GM19452 (cell line): ENCODE data around the gene WNT11.
"Not testable (repeated sequence)": the region's sequence is repeated elsewhere in the genome, so short reads cannot be mapped to it uniquely, and the experiment has no call there.

ENCODE experiments used
- ATAC-seq: cut with Tn5 transposase; IDR thresholded peaks from one replicate; pipeline ENCODE4 v1.9.1; 2021; ENCODE audit not compliant: unreplicated experiment

WNT11 gene

GRCh38 chr11:76203131-76203925 lies 3.0 kb downstream of the WNT11 start:
- ATAC-seq = no peak

DNA sequence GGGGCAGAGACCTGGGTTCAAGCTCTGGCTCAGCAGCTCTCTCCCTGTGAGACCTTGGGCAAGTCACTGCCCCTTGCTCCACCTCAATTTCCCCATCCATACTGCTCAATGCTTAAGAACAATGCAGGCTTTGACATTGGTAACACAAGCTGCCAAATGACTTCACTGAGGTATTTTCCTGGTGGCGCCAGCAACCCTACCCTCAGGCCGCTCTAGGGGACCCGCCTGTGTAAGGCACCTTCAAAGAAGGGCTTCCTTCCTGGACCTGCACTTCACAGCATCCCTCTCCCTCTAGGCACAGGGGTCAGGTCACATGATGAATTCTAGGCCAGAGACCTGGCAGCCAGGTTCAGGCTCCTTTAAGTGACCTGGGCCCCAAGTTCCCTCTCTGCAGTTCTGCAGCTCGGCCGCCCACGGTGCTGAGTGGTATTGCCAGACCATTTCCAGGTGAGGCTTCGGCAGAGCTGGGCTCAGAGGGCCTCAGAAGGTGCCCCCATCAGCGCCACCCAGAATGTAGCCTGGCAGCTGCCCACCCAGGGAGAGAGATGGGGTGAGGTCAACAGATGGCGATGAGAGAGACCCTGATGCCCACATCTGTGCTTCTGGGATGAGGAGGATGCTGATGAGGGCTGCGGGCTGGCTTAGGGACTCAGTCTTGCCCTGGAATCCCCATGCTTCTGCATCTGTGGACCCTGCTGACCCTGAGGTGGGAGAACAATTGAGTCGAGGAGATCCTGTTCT lies 4.5 kb downstream of the WNT11 start:
- no peak for ATAC-seq

GRCh38 chr11:76201056-76201455 lies 5.2 kb downstream of the WNT11 start:
- no peak for ATAC-seq

DNA sequence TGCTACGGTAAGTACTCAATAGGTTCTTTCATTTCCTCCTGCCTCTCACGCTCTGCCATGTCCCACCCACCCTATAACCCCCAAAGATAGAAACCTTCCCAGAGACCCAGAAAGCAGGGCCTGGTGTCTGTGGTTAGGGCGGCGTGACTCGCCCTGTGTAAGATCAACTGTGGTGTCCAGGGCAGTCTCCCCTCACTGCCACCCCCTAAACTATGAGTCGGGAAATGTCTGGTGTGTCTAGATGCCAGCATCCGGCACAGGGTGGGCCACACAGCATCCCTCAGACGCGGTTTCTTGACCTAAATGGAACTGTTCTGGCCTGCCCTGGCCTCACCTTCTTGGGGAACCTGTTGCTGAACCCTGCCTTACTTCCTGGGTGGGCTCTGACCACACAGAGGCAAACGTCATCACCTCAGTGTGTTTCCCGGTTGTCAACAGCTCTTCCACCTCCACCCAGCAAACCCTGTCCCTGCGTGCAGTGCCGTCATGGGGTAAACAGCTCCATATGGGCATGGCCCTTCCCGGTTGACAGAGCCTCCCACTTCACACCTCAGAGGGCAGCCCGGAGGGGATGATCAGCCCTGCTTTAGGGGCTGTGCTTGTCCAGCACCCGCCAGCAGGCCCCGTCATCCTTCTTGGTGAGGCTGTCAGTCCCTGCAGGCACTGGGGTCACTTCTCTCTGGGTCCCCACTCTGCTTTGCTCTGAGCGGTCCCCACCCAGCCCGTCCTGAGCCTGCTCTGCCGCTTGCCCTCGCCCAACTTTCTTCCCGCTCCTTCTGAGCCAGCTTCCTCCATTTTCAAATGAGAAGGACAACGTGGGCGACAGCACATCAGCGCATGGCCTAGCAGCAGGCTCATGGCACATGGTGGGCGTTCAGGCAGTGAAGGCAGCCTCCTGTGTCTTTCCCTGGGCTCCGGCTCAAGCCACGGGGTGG lies 6.0 kb downstream of the WNT11 start:
- no peak for ATAC-seq

DNA sequence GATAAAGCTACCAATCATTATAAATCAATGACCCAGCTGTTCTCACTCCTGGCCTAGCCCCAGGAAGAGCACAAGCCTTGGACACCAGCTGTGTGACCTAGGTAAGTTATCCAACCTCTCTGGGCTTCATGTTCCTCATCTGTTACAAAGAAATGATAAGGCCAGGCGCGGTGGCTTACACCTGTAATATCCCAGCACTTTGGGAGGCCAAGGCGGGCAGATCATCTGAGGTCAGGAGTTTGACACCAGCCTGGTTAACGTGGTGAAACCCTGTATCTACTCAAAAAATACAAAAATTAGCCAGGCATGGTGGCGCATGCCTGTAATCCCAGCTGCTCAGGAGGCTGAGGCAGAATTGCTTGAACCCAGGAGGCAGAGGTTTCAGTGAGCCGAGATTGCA lies 7.6 kb downstream of the WNT11 start:
- ATAC-seq = not testable (repeated sequence)

GRCh38 chr11:76197941-76198640 lies 8.2 kb downstream of the WNT11 start:
- no peak for ATAC-seq

- ATAC-seq = no peak
Measured at GRCh38 chr11:76197332-76197731, 9.0 kb downstream of the WNT11 start.

GRCh38 chr11:76196849-76197248 lies 9.5 kb downstream of the WNT11 start:
- ATAC-seq = no peak

GRCh38 chr11:76194872-76195668 lies 11.2 kb downstream of the WNT11 start:
- no peak for ATAC-seq

GRCh38 chr11:76193219-76193618 lies 13.1 kb downstream of the WNT11 start:
- ATAC-seq = no peak

GRCh38 chr11:76190376-76190775 lies 15.9 kb downstream of the WNT11 start:
- ATAC-seq = no peak

DNA sequence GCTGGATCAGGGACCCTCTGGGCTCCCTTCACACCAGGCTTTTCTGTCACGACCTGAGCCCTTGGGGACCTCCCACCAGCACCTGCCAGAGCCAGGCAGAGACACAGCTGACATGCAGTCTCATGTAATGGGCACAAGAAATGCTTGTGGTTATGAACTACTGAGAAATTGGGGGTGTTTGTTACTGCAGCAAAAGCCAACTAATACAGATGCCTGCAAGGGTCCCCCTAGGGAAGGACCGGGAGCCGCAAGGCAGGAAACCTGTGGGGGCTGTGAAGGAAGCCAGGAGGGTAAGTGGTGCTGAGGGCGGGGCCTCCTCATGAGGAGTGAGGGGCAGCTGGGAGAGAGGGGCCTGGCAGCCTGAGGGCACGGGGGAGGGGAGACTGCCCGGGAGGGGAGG lies 16.6 kb downstream of the WNT11 start:
- no peak for ATAC-seq

- no peak for ATAC-seq
Measured at GRCh38 chr11:76188873-76189272, 17.4 kb downstream of the WNT11 start.

DNA sequence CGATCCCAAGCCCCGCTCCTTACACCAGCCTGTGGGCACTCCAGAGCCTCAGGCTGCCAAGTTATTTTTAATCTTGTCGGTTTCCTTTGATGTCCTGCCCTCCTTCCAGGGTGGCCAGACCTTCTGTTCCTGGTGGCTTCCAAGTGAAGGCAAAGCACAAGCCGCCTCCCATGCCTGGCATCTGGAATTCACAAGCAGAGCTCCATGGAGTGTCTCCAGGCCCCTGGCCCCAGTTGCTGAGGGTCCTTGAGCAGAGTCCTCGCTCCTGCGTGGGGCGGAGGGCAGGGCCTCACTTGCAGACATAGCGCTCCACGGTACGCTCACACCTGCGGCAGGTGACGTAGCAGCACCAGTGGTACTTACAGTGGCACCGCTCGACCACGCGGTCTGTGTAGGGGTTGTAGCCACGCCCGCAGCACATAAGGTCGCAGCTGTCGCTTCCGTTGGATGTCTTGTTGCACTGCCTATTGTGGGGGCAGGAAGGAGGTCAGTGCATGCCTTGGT lies 19.5 kb downstream of the WNT11 start:
- ATAC-seq = no peak

DNA sequence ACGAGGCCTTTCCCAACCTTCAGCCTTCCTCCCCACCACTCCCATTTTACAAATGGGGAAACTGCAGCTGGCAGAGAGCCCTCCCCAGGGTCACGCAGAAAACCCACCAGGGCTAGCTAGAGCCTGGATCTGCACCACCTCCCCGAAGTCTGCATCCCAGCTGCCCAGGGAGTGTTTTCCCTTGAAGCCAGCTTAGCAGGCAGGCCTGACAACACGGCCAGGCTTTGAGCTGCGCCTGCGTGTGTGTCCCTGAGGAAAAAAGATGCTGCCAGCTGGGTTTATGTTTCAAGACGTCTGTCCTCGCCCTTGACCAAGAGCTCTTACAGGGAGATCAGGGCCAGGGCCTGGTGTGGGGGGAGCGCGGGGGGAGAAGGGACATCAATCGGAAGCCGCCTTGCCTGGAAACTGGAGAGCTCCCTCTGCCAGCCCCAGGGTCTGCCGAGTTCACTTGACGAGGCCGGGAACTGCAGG lies 20.3 kb downstream of the WNT11 start:
- no peak for ATAC-seq

DNA sequence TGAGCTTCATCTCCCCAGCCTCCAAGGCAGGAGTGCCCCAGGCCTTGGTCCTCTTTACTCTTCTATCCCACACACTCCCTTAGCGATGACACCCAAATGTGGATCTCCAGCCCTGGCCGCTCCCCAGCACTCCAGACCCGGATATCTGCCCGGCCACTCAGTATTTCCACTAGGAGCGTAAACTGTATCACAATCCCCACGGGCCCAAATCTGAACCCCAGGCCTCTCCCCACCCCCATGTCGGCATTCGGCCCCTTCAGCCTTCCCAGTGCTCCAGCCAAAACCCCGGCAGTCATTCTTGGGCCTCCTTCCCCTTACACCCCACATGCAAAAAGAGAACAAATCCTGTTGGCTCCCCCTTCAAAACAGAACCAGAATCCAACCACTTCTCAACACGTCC lies 20.8 kb downstream of the WNT11 start:
- no peak for ATAC-seq

GRCh38 chr11:76184551-76184993 lies 21.7 kb downstream of the WNT11 start:
- no peak for ATAC-seq

DNA sequence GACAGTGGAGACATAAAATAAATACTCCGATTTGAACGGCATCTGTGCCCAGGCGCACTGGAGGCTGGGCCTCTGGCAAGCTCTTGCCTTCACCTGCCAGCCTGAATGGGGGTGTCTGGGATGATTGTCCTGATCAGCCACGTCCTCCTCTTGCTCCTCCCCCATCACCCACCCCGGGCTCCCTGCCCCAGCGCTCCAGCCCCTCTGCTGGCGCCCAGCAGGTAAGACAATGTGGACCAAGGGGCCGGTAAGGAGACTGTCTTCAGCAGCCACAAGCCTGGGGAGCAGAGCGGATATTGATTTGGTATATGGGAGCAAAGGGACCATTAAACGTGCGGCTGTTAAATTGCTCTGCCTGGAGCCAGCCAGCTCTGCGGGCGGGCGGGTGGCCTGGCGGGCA lies 24.9 kb downstream of the WNT11 start:
- ATAC-seq = no peak

DNA sequence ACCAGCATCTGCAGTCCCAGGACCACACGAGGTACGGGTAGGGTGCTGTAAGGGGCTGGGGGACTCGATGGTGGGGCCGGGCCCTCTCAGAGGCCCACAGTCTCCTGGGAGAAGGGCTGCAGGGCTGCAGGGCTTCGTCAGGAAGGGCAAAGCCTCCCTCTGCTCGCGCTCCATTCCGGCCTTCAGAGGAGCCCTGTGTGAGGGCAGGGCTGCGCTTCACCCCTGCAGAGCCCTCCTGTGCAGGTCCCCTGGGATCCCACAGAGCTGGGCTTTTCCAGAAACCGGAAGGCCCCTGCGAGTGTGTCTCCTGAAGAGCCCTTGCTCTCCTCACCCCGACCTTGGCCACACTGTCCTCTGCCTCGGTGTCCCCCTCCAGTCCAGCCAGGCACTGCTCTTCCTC lies 27.2 kb downstream of the WNT11 start:
- ATAC-seq = no peak
